Measurements from ENCODE around the gene NEDD4L.
A peak's percentile ranks its signal among the peaks of the same experiment; 100 is the strongest.

Gene NEDD4L

GRCh38 chr18:58188996-58189395 lies 145.0 kb downstream of the NEDD4L start:
- DNase-seq, result no peak

GRCh38 chr18:58190842-58191530 lies 147.0 kb downstream of the NEDD4L start:
- DNase-seq, result no peak

GRCh38 chr18:58191626-58192025 lies 147.6 kb downstream of the NEDD4L start:
- no peak for DNase-seq

GRCh38 chr18:58192519-58192918 lies 148.5 kb downstream of the NEDD4L start:
- no peak for DNase-seq

GRCh38 chr18:58194028-58194427 lies 150.0 kb downstream of the NEDD4L start:
- DNase-seq, result no peak

GRCh38 chr18:58195278-58195765 lies 151.3 kb downstream of the NEDD4L start:
- DNase-seq, result peak; percentile 47

GRCh38 chr18:58196164-58196563 lies 152.1 kb downstream of the NEDD4L start:
- DNase-seq, result no peak

- DNase-seq, result no peak
Measured at GRCh38 chr18:58196881-58197872, 153.2 kb downstream of the NEDD4L start.

- DNase-seq, result no peak
Measured at GRCh38 chr18:58201268-58201667, 157.2 kb downstream of the NEDD4L start.

- DNase-seq, result no peak
Measured at GRCh38 chr18:58201733-58202730, 158.0 kb downstream of the NEDD4L start.

- DNase-seq, result no peak
Measured at GRCh38 chr18:58204776-58205442, 160.9 kb downstream of the NEDD4L start.

- DNase-seq, result no peak
Measured at GRCh38 chr18:58205443-58206160, 161.6 kb downstream of the NEDD4L start.

- no peak for DNase-seq
Measured at GRCh38 chr18:58207520-58208152, 163.6 kb downstream of the NEDD4L start.

- no peak for DNase-seq
Measured at GRCh38 chr18:58208207-58208932, 164.3 kb downstream of the NEDD4L start.

- no peak for DNase-seq
Measured at GRCh38 chr18:58209326-58209725, 165.3 kb downstream of the NEDD4L start.

- DNase-seq, result no peak
Measured at GRCh38 chr18:58211510-58211909, 167.5 kb downstream of the NEDD4L start.

GRCh38 chr18:58212274-58212673 lies 168.2 kb downstream of the NEDD4L start:
- DNase-seq, result no peak

GRCh38 chr18:58213440-58213839 lies 169.4 kb downstream of the NEDD4L start:
- DNase-seq, result no peak

GRCh38 chr18:58215011-58215410 lies 171.0 kb downstream of the NEDD4L start:
- DNase-seq, result no peak

- no peak for DNase-seq
Measured at GRCh38 chr18:58216071-58216481, 172.1 kb downstream of the NEDD4L start.
